Right atrium auricular region (tissue), 2 donors: ENCODE measurements around the gene BOC. TPM values are rescaled to one million over a fixed set of nuclear protein-coding genes. Genes with fewer than 3 reads are reported as not detected.

Experiments
- DNase-seq: peaks from one replicate; pipeline ENCODE4 v3.0.0-alpha.2; 2019; ENCODE audit warnings: low spot score
- H3K27ac ChIP-seq, 2 donors: fragments of 200-600 bp; sonication (generic); 1 replicate in 1 of 2; 2 replicates in 1 of 2; pipeline ENCODE4 v1.5.1; 2016 to 2019
- H3K27me3 ChIP-seq, 2 donors: fragments of 200-600 bp; sonication (generic); one replicate each; pipeline versions ENCODE4 v1.5.1 to v1.6.0; 2017 to 2019
- H3K36me3 ChIP-seq: fragments of 200-600 bp; sonication (generic); one replicate; pipeline ENCODE4 v1.5.1; 2016
- H3K4me1 ChIP-seq, 2 donors: fragments of 200-600 bp; sonication (generic); one replicate each; pipeline versions ENCODE4 v1.5.1 to v1.6.0; 2017 to 2019
- H3K4me3 ChIP-seq, 2 donors: fragments of 200-600 bp; sonication (generic); 1 replicate in 1 of 2; 2 replicates in 1 of 2; pipeline ENCODE4 v1.5.1; 2017 to 2019; ENCODE audit warnings: mild to moderate bottlenecking in 1 of 2, moderate library complexity in 1 of 2
- H3K9me3 ChIP-seq, 2 donors: fragments of 200-600 bp; sonication (generic); one replicate each; pipeline ENCODE4 v1.5.1; 2019
- CTCF ChIP-seq, 2 donors: fragments of 200-600 bp; sonication (generic); IDR thresholded peaks; one replicate each; pipeline ENCODE4 v1.5.1; 2019; ENCODE audit warnings: antibody characterized with exemption in 2 of 2
- total RNA-seq, 2 donors: library from RNA; depleted of rRNA; stranded (reverse); fragments of >200 nt; gene quantifications; one replicate each; pipeline ENCODE4 v1.1.0, GENCODE V29; 2016

Gene BOC
- total RNA-seq, 2 donors from 2014 or later, result 10.6 to 15.4 TPM

DNA sequence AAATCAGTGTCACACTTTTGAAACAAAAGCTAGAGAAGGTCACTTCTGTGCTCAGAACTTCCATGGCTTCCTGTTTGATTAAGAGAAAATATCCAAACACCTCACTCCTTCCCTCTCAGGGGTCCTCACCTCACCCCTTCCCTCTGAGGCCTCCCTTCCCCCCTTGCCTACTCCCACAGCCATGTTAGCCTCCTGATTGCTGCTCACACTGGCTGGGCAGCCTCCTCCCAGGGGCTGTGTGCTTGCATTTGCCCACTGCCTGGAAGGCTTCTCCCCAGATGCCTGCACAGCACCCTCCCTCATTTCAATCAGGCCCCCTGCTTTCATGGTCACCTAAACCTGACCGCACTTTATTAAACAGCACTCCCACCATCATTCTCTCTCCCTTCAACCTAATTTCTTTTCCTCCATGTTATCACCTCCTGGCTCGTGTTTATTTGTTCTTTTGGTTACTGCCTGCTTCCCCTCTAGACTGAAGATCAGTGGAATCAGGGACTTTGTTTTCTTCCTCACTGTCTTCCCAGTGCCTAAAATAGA lies 10.4 kb downstream of the BOC start:
- DNase-seq, result no peak
- no peak for TF ChIP-seq CTCF (IDR thresholded peaks at IDR 0.05)
- H3K27me3 ChIP-seq, result no peaks in the 10 kb centered on the region
- no peaks in the 10 kb centered on the region for H3K36me3 ChIP-seq
- no peaks in the 10 kb centered on the region for H3K9me3 ChIP-seq
- peaks cover 0 to 3% of the 10 kb centered on the region in 2 donors for H3K4me1 ChIP-seq
- no peak overlapping the region for H3K4me3 ChIP-seq
- H3K27ac ChIP-seq, result no peak overlapping the region

GRCh38 chr3:113222451-113223086 lies 11.2 kb downstream of the BOC start:
- H3K36me3 ChIP-seq, result no peaks in the 10 kb centered on the region
- TF ChIP-seq CTCF (IDR thresholded peaks at IDR 0.05), result no peak
- no peak for DNase-seq

GRCh38 chr3:113223475-113224281 lies 12.3 kb downstream of the BOC start:
- Histone ChIP-seq H3K27me3 (no peaks in the 10 kb centered on the region), H3K4me1 (peaks cover 0 to 3% of the 10 kb centered on the region in 2 donors), H3K36me3 (no peaks in the 10 kb centered on the region), H3K27ac (no peak overlapping the region), H3K9me3 (no peaks in the 10 kb centered on the region), H3K4me3 (no peak overlapping the region)
- no peak for TF ChIP-seq CTCF (IDR thresholded peaks at IDR 0.05)
- no peak for DNase-seq

More at GRCh38 chr3:113222451-113223086, 11.2 kb downstream of the BOC start:
- Histone ChIP-seq H3K27ac (no peak overlapping the region), H3K9me3 (no peaks in the 10 kb centered on the region), H3K4me1 (peaks cover 0 to 3% of the 10 kb centered on the region in 2 donors), H3K4me3 (no peak overlapping the region), H3K27me3 (no peaks in the 10 kb centered on the region)

GRCh38 chr3:113225286-113225685 lies 13.9 kb downstream of the BOC start:
- Histone ChIP-seq H3K4me3 (no peak overlapping the region), H3K27ac (no peak overlapping the region), H3K4me1 (peaks cover 0 to 3% of the 10 kb centered on the region in 2 donors), H3K27me3 (no peaks in the 10 kb centered on the region), H3K9me3 (no peaks in the 10 kb centered on the region), H3K36me3 (no peaks in the 10 kb centered on the region)
- TF ChIP-seq CTCF (IDR thresholded peaks at IDR 0.05), result no peak
- DNase-seq, result no peak

DNA sequence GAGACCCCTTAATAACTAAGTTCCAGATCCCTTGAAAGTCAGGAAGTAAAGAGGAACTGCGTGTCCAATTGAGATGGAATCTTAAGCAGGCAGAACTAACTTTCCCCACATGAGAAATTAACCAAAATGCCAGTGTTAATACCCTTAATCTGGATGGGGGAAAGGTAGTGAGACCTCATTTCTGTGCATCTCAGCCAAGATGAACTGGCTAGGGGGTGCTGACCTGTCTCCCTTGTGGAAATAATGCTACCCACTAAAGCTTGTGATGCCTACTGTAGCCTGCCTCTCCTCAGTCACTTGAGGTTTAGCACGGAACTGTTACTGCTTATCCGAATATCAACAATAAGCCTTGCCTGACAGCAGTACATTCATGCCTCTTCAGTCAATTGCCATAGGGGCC lies 15.1 kb downstream of the BOC start:
- TF ChIP-seq CTCF (IDR thresholded peaks at IDR 0.05), result no peak
- Histone ChIP-seq H3K27ac (no peak overlapping the region), H3K9me3 (no peaks in the 10 kb centered on the region), H3K4me3 (no peak overlapping the region), H3K27me3 (no peaks in the 10 kb centered on the region), H3K4me1 (peaks cover 0 to 3% of the 10 kb centered on the region in 2 donors), H3K36me3 (no peaks in the 10 kb centered on the region)
- no peak for DNase-seq
